Measurements from ENCODE around the gene ZNF263. TPM values are rescaled to one million over a fixed set of nuclear protein-coding genes. Genes with fewer than 3 reads are reported as not detected.

ZNF263 gene
- total RNA-seq, 1 experiment from 2014 or later = 52.2 TPM

- BruUV-seq (replicated peaks) = no TSS peak
- Histone ChIP-seq H3K36me3 (ENCODE audit: low read depth, low read length) (no peaks in the 10 kb centered on the region), H3K9me3 (ENCODE audit: low read length) (no peaks in the 10 kb centered on the region), H3K27me3 (ENCODE audit: low read length) (no peaks in the 10 kb centered on the region), H3K27ac (ENCODE audit: low read length) (no peak overlapping the region), H3K9ac (ENCODE audit: low read length) (no peak overlapping the region), H2AFZ (ENCODE audit: low read length) (no peak overlapping the region), H3K79me2 (ENCODE audit: low read length) (no peaks in the 10 kb centered on the region), H3F3A (ENCODE audit: low read length, unreplicated experiment) (no peaks in the 10 kb centered on the region), H3K4me3 (ENCODE audit: low read length) (no peak overlapping the region), H3K4me2 (ENCODE audit: low read length) (no peak overlapping the region), H4K20me1 (ENCODE audit: low read length) (no peaks in the 10 kb centered on the region), H3K9me2 (replicated peaks; ENCODE audit: low read length) (no peaks in the 10 kb centered on the region), H3K4me1 (ENCODE audit: insufficient read depth, low read length) (no peaks in the 10 kb centered on the region)
- TF ChIP-seq CTCF (conservative IDR thresholded peaks at IDR 0.05; ENCODE audit: low read depth, low read length) = no peak
- no peak for TF ChIP-seq EZH2 (IDR thresholded peaks at IDR 0.05; ENCODE audit: low read length, unreplicated experiment)
- no peak for TF ChIP-seq EZH2phosphoT487 (IDR thresholded peaks at IDR 0.05; ENCODE audit: borderline replicate concordance, low read length)
- ChIA-PET POLR2A (ENCODE audit: unreplicated experiment) (no interaction called here), CTCF (no interaction called here)
- ATAC-seq (no peak), DNase-seq (no peak)
- intact Hi-C loops (cut with micrococcal nuclease) = no loop called here
These were observed 37.3 kb upstream of the ZNF263 start for GRCh38 chr16:3246002-3246401.

- Histone ChIP-seq H3K4me3 (ENCODE audit: low read length) (no peak overlapping the region), H3K79me2 (ENCODE audit: low read length) (no peaks in the 10 kb centered on the region), H2AFZ (ENCODE audit: low read length) (no peak overlapping the region), H3K9me3 (ENCODE audit: low read length) (no peaks in the 10 kb centered on the region), H4K20me1 (ENCODE audit: low read length) (no peaks in the 10 kb centered on the region), H3F3A (ENCODE audit: low read length, unreplicated experiment) (no peaks in the 10 kb centered on the region), H3K36me3 (ENCODE audit: low read depth, low read length) (no peaks in the 10 kb centered on the region), H3K27me3 (ENCODE audit: low read length) (no peaks in the 10 kb centered on the region), H3K9ac (ENCODE audit: low read length) (no peak overlapping the region), H3K4me2 (ENCODE audit: low read length) (no peak overlapping the region), H3K9me2 (replicated peaks; ENCODE audit: low read length) (no peaks in the 10 kb centered on the region), H3K4me1 (ENCODE audit: insufficient read depth, low read length) (no peaks in the 10 kb centered on the region), H3K27ac (ENCODE audit: low read length) (no peak overlapping the region)
- ATAC-seq (no peak), DNase-seq (no peak)
- no TSS peak for BruUV-seq (replicated peaks)
- TF ChIP-seq EZH2 (IDR thresholded peaks at IDR 0.05; ENCODE audit: low read length, unreplicated experiment) (no peak), EZH2phosphoT487 (IDR thresholded peaks at IDR 0.05; ENCODE audit: borderline replicate concordance, low read length) (no peak), CTCF (conservative IDR thresholded peaks at IDR 0.05; ENCODE audit: low read depth, low read length) (no peak)
- intact Hi-C loops (cut with micrococcal nuclease) = no loop called here
- POLR2A ChIA-PET (ENCODE audit: unreplicated experiment) = no interaction called here
- CTCF ChIA-PET = no interaction called here
These were observed 36.4 kb upstream of the ZNF263 start for GRCh38 chr16:3246876-3247275.

GRCh38 chr16:3248596-3248995, 34.7 kb upstream of the ZNF263 start:
- no TSS peak for BruUV-seq (replicated peaks)
- no peak overlapping the region for H2AFZ ChIP-seq (ENCODE audit: low read length)

More at GRCh38 chr16:3248596-3248995, 34.7 kb upstream of the ZNF263 start:
- intact Hi-C loops (cut with micrococcal nuclease) = no loop called here
- Histone ChIP-seq H3K4me1 (ENCODE audit: insufficient read depth, low read length) (no peaks in the 10 kb centered on the region), H3F3A (ENCODE audit: low read length, unreplicated experiment) (no peaks in the 10 kb centered on the region), H3K9me2 (replicated peaks; ENCODE audit: low read length) (no peaks in the 10 kb centered on the region), H3K4me3 (ENCODE audit: low read length) (no peak overlapping the region), H3K4me2 (ENCODE audit: low read length) (no peak overlapping the region), H3K79me2 (ENCODE audit: low read length) (no peaks in the 10 kb centered on the region), H3K9ac (ENCODE audit: low read length) (no peak overlapping the region), H3K9me3 (ENCODE audit: low read length) (no peaks in the 10 kb centered on the region), H3K27ac (ENCODE audit: low read length) (no peak overlapping the region), H4K20me1 (ENCODE audit: low read length) (no peaks in the 10 kb centered on the region), H3K36me3 (ENCODE audit: low read depth, low read length) (no peaks in the 10 kb centered on the region), H3K27me3 (ENCODE audit: low read length) (no peaks in the 10 kb centered on the region)
- ChIA-PET CTCF (no interaction called here), POLR2A (ENCODE audit: unreplicated experiment) (no interaction called here)
- no peak for TF ChIP-seq EZH2phosphoT487 (IDR thresholded peaks at IDR 0.05; ENCODE audit: borderline replicate concordance, low read length)
- no peak for TF ChIP-seq EZH2 (IDR thresholded peaks at IDR 0.05; ENCODE audit: low read length, unreplicated experiment)
- TF ChIP-seq CTCF (conservative IDR thresholded peaks at IDR 0.05; ENCODE audit: low read depth, low read length) = no peak
- ATAC-seq (no peak), DNase-seq (no peak)

Data from PC-3 (cell line).